GM18526 (cell line): ENCODE results near the gene CDK5RAP1.

ENCODE experiments used
- POLR2A ChIP-seq: IDR thresholded peaks from 3 replicates; pipeline ENCODE4 v1.6.1; 2011; ENCODE audit not compliant: insufficient read length; ENCODE audit errors: extremely low read depth

Gene CDK5RAP1

GRCh38 chr20:33328157-33329137 is 72.9 kb downstream of the CDK5RAP1 start:
- TF ChIP-seq POLR2A, result no peak

GRCh38 chr20:33325350-33325749 is 76.0 kb downstream of the CDK5RAP1 start:
- TF ChIP-seq POLR2A, result no peak

GRCh38 chr20:33323236-33323635 is 78.1 kb downstream of the CDK5RAP1 start:
- TF ChIP-seq POLR2A, result no peak

GRCh38 chr20:33322456-33322855 is 78.9 kb downstream of the CDK5RAP1 start:
- no peak for TF ChIP-seq POLR2A

GRCh38 chr20:33320006-33320405 is 81.3 kb downstream of the CDK5RAP1 start:
- no peak for TF ChIP-seq POLR2A

GRCh38 chr20:33318096-33318429 is 83.3 kb downstream of the CDK5RAP1 start:
- TF ChIP-seq POLR2A, result no peak

- no peak for TF ChIP-seq POLR2A
Measured at GRCh38 chr20:33317424-33318095, 83.8 kb downstream of the CDK5RAP1 start.

GRCh38 chr20:33316958-33317357 is 84.4 kb downstream of the CDK5RAP1 start:
- no peak for TF ChIP-seq POLR2A

- no peak for TF ChIP-seq POLR2A
Measured at GRCh38 chr20:33316343-33316742, 85.0 kb downstream of the CDK5RAP1 start.

GRCh38 chr20:33313686-33314314 is 87.5 kb downstream of the CDK5RAP1 start:
- no peak for TF ChIP-seq POLR2A

GRCh38 chr20:33312583-33312982 is 88.7 kb downstream of the CDK5RAP1 start:
- TF ChIP-seq POLR2A, result no peak

- no peak for TF ChIP-seq POLR2A
Measured at GRCh38 chr20:33311996-33312395, 89.3 kb downstream of the CDK5RAP1 start.

- no peak for TF ChIP-seq POLR2A
Measured at GRCh38 chr20:33311011-33311410, 90.3 kb downstream of the CDK5RAP1 start.

- TF ChIP-seq POLR2A, result no peak
Measured at GRCh38 chr20:33310327-33310899, 90.9 kb downstream of the CDK5RAP1 start.

GRCh38 chr20:33309631-33310030 is 91.7 kb downstream of the CDK5RAP1 start:
- TF ChIP-seq POLR2A, result no peak
